Peyer's patch (tissue), 4 donors: Measurements from ENCODE around the gene TNIK.

Source experiments
- POLR2A ChIP-seq, 2 donors: fragments of 450-650 bp; IDR thresholded peaks; one replicate each; pipeline ENCODE4 v1.5.1; 2017; ENCODE audit warnings: antibody characterized with exemption in 2 of 2, mild to moderate bottlenecking in 2 of 2, moderate library complexity in 2 of 2
- TF ChIP-seq, protein P1 (sequence below), 6 experiments: fragments of 450-650 bp in 4 of 6; fragments of 200-600 bp in 2 of 6; sonication (generic) in 1 of 6; IDR thresholded peaks; one replicate each; pipeline ENCODE4 v1.5.1; 2017 to 2019; ENCODE audit warnings: antibody characterized with exemption in 6 of 6, mild to moderate bottlenecking in 3 of 6, moderate library complexity in 1 of 6

DNA sequence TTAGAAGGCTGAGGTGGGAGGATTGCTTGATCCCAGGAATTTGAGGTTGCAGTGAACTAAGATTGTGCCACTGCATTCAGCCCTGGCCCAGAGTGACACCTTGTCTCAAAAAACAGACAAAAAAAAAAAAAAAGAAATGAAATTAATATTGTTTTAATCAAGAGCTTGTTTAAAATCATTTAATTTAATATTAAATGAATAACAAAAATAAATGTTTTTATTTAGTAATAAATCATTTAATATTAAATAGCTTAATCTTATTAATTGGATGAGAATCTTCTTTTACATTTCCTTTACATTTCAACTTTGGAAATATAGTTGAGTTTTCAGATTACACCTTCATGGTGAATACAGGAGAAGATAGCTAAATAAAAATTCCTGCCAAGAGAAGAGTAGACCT is 29.7 kb downstream of the TNIK start:
- TF ChIP-seq, protein P1, sequence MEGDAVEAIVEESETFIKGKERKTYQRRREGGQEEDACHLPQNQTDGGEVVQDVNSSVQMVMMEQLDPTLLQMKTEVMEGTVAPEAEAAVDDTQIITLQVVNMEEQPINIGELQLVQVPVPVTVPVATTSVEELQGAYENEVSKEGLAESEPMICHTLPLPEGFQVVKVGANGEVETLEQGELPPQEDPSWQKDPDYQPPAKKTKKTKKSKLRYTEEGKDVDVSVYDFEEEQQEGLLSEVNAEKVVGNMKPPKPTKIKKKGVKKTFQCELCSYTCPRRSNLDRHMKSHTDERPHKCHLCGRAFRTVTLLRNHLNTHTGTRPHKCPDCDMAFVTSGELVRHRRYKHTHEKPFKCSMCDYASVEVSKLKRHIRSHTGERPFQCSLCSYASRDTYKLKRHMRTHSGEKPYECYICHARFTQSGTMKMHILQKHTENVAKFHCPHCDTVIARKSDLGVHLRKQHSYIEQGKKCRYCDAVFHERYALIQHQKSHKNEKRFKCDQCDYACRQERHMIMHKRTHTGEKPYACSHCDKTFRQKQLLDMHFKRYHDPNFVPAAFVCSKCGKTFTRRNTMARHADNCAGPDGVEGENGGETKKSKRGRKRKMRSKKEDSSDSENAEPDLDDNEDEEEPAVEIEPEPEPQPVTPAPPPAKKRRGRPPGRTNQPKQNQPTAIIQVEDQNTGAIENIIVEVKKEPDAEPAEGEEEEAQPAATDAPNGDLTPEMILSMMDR (IDR thresholded peaks at IDR 0.05) = no peak
- no peak for TF ChIP-seq POLR2A (IDR thresholded peaks at IDR 0.05)
